Muscle layer of duodenum (tissue), 2 donors: ENCODE results near the gene ARMC6.
"Not testable (repeated sequence)": the region's sequence is repeated elsewhere in the genome, so short reads cannot be mapped to it uniquely, and the experiment has no call there.

Experiments
- H3K27ac ChIP-seq: one replicate; pipeline ENCODE4 v1.7.0; 2013; ENCODE audit warnings: mild to moderate bottlenecking, low read length
- H3K27me3 ChIP-seq: one replicate; pipeline ENCODE4 v1.7.0; 2013; ENCODE audit warnings: low read depth, mild to moderate bottlenecking, control low read depth, low read length
- H3K36me3 ChIP-seq, 2 donors: one replicate each; pipeline ENCODE4 v1.7.0; 2013; ENCODE audit warnings: low read length in 2 of 2, control low read depth in 1 of 2, mild to moderate bottlenecking in 1 of 2; ENCODE audit not compliant: insufficient read depth in 2 of 2, control insufficient read depth in 1 of 2
- H3K4me1 ChIP-seq, 2 donors: one replicate each; pipeline ENCODE4 v1.7.0; 2013; ENCODE audit warnings: low read length in 2 of 2, mild to moderate bottlenecking in 2 of 2, control low read depth in 1 of 2, moderate library complexity in 1 of 2; ENCODE audit not compliant: insufficient read depth in 2 of 2, control insufficient read depth in 1 of 2
- H3K4me3 ChIP-seq, 2 donors: one replicate each; pipeline ENCODE4 v1.7.0; 2013; ENCODE audit warnings: low read length in 2 of 2, low read depth in 1 of 2, mild to moderate bottlenecking in 1 of 2
- H3K9me3 ChIP-seq, 2 donors: one replicate each; pipeline ENCODE4 v1.7.0; 2013; ENCODE audit warnings: low read length in 2 of 2, control low read depth in 1 of 2, mild to moderate bottlenecking in 1 of 2; ENCODE audit not compliant: control insufficient read depth in 1 of 2
- donor health status: healthy.

ARMC6 gene

DNA sequence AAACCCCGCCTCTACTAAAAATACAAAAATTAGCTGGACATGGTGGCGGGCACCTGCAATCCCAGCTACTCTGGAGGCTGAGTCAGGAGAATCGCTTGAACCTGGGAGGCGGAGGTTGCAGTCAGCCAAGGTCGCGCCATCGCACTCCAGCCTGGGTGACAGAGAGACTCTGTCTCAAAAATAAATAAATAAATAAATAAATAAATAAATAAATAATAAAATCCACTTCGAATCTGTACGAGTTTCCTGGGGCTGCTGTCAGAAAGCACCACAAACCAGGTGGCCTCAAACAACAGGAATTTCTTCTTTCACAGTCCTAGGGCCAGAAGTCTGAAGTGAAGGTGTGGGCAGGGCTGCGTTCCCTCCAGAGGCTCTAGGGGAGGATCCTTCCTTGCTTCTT lies 69.2 kb downstream of the ARMC6 start:
- not testable (repeated sequence) for H3K4me1 ChIP-seq, H3K27ac ChIP-seq, H3K4me3 ChIP-seq, H3K27me3 ChIP-seq, H3K36me3 ChIP-seq, H3K9me3 ChIP-seq

DNA sequence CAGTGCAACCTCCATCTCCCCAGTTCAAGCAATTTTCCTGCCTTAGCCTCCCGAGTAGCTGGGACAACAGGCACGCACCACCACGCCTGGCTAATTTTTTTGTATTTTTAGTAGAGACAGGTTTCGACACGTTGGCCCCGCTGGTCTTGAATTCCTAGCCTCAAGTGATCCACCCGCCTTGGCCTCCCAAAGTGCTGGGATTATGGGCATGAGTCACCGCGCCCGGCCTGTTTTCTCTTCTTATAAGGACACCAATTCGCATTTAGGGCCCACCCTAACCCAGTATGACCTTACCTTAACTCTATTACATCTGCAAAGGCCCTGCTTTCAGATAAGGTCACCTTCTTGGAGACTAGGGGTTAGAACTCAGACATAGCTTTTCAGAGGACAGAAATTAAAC lies 69.8 kb downstream of the ARMC6 start:
- Histone ChIP-seq H3K9me3 (no peaks in the 10 kb centered on the region), H3K27me3 (no peaks in the 10 kb centered on the region), H3K4me3 (no peak overlapping the region), H3K27ac (no peak overlapping the region), H3K4me1 (peaks cover 0 to 6% of the 10 kb centered on the region in 2 donors), H3K36me3 (peaks cover 4 to 11% of the 10 kb centered on the region in 2 donors)

DNA sequence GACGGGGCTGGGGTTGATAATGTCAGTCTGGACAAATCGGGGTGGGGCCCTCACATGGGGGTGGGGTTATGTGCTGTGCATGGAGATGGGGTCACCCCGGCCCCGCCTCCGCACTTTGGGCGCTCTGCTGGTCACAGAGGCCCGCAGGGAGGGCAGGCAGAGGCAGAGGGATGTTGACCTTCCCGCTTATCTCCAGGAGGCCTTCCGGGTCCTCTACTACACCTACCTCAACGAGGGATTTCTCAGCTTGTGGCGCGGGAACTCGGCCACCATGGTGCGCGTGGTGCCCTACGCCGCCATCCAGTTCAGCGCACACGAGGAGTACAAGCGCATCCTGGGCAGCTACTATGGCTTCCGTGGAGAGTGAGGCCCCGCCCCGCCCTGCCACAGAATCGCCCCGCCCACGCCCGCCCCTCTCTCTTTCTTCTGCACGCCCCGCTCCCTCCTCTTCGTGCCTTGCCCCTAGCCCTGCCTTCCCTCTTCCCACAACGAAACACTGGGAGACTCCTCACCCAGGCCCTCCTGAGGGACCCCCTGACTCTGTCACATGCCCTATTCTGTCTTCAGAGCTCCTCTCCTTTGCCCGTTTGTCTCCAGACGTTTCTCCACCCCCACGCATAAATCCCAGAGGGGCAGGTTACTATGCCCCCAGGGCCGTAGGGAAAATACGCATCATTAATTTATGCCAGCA lies 72.1 kb downstream of the ARMC6 start:
- H3K4me3 ChIP-seq, result peak overlapping the region; percentile 50 to 59
- H3K36me3 ChIP-seq, result peaks cover 4% of the 10 kb centered on the region in 2 donors
- H3K27ac ChIP-seq, result no peak overlapping the region
- peaks cover 0 to 11% of the 10 kb centered on the region in 2 donors for H3K4me1 ChIP-seq
- H3K9me3 ChIP-seq, result no peaks in the 10 kb centered on the region
- no peaks in the 10 kb centered on the region for H3K27me3 ChIP-seq

DNA sequence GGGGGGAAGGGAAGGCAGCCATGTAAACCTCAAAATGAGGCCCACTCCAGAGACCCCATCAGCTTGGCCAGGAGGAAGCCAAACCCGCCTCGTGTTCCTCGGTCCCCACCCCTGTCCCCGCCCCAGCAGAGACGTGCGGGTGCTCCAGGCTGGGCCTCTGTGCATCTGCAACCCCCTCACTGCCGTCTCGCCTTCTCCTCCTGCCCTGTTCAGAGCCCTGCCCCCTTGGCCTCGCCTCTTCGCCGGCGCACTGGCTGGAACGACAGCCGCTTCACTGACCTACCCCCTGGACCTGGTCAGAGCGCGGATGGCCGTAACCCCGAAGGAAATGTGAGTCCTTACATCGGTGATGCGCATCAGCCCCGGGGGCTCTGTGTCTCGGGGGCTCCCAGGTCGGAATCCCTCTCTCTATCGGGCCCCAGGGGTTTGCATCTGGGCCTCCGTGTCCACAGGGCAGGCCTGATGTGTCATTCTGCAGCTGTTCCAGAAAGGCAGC lies 72.7 kb downstream of the ARMC6 start:
- Histone ChIP-seq H3K36me3 (peaks cover 4% of the 10 kb centered on the region in 2 donors), H3K4me1 (peaks cover 0 to 14% of the 10 kb centered on the region in 2 donors), H3K27ac (no peak overlapping the region), H3K27me3 (no peaks in the 10 kb centered on the region), H3K4me3 (peak overlapping the region; percentile 50 to 59), H3K9me3 (no peaks in the 10 kb centered on the region)

DNA sequence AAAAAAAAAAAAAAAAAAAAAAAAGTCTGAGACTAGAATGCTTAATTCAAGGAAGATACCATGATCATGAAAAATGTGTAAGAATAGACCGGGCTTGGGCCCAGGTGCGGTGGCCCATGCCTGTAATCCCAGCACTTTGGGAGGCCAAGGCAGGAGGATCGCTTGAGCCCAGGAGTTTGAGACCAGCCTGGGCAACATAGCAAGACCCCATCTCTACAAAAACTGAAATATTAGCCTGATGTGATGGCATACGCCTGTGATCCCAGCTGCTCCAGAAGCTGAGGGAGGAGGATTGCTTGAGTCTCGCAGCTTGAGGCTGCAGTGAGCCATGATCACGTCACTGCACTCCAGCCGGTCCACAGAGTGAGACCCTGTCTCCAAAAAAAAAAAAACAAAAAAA lies 73.5 kb downstream of the ARMC6 start:
- H3K36me3 ChIP-seq, H3K27ac ChIP-seq, H3K9me3 ChIP-seq, H3K4me3 ChIP-seq, H3K27me3 ChIP-seq: not testable (repeated sequence)
- H3K4me1 ChIP-seq, result peaks cover 0 to 14% of the 10 kb centered on the region in 2 donors

DNA sequence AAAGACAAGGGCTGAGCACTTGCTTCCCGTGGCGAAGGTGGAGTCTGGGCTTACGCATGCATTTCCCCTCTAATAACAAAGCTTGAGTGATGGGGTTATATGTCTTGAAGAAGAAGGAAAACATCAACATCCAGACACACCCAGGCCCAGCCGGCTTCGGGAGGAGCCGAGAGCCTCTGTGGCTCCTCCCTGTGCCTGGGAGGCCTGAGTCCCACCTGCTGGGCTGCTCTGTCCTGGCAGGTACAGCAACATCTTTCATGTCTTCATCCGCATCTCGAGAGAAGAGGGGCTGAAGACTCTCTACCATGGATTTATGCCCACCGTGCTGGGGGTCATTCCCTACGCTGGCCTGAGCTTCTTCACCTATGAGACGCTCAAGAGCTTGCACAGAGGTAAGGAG lies 74.3 kb downstream of the ARMC6 start:
- Histone ChIP-seq H3K27ac (no peak overlapping the region), H3K27me3 (no peaks in the 10 kb centered on the region), H3K4me1 (peaks cover 0 to 14% of the 10 kb centered on the region in 2 donors), H3K36me3 (peaks cover 4% of the 10 kb centered on the region in 2 donors), H3K9me3 (no peaks in the 10 kb centered on the region), H3K4me3 (no peak overlapping the region)
